ENCODE data around the gene STK10. TPM values are rescaled to one million over a fixed set of nuclear protein-coding genes. Genes with fewer than 3 reads are reported as not detected.
A peak's percentile ranks its signal among the peaks of the same experiment; 100 is the strongest.

The STK10 gene
- total and polyA plus RNA-seq, 2 experiments from 2014 or later: 21.2 to 28.9 TPM

DNA sequence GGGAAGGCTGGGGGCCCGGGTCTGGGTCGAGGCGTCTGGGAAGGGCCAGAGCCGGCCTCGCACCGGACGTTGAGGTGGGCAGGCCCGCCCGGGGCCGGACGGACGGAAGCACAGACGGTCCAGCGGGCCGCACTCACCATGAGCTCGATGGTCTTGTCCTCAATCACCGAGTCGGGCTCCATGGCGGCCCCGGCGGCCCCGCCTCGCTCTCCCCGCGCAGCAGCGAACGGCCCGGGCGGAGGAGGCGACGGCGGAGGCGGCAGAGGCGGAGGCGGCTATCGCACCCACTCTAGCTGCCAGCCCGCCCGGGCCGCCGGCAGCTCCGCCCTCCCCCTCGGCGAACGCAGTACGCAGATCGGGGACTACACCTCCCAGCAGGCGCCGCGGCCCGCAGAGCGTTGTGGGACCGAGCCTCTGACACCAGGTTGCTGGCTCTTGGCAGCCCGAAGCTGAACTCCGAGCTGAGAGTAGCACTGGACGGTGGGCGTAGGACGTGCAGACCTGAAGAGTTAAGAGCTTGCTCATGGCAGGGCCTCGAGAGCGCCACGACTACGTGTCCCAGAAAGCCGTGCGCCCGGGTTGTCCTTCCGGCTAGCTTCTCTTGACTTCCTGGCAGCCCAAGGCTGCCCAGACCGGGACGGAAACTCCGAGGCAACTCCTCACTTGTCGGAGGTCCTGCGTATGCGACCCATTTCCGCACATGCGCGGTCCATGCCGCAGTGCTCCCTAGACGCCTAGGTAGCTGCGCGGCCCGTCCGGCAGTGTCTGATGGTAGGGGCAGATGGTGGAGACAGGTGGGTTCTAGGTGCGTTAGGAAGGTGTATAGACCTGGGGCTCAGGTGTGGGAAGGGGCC is 181.5 kb downstream of the STK10 start, which contains the start of gene FBXW11:
Gene FBXW11 (minus strand): TSS at position 318 of the 854 bp plus-strand sequence. CDS start 136 bp downstream, at position 182.
- Histone ChIP-seq H3K27ac (peak within 1 kb of the TSS; percentile 94), H3K4me1 (ENCODE audit: insufficient read depth) (peaks cover 46% of the 10 kb centered on the region), H3K4me2 (ENCODE audit: unreplicated experiment) (peak within 1 kb of the TSS; percentile 98), H3K79me2 (ENCODE audit: insufficient read depth) (peaks cover 54% of the 10 kb centered on the region), H2AFZ (peak within 1 kb of the TSS; percentile 97), H3K9ac (peak within 1 kb of the TSS; percentile 95), H3K36me3 (ENCODE audit: low read depth) (no peaks in the 10 kb centered on the region), H3K4me3 (peak within 1 kb of the TSS; percentile 92), H3K27me3 (replicated peaks; ENCODE audit: insufficient read depth) (no peaks in the 10 kb centered on the region), H4K20me1 (ENCODE audit: insufficient read depth) (peaks cover 20% of the 10 kb centered on the region), H3F3A (ENCODE audit: insufficient read depth) (peaks cover 51% of the 10 kb centered on the region), H3K9me3 (ENCODE audit: low read depth) (no peaks in the 10 kb centered on the region), H3K9me2 (ENCODE audit: insufficient read depth) (no peaks in the 10 kb centered on the region)
- DNase-seq: peak; percentile 99
- in situ Hi-C loops (cut with MboI): no loop called here
- 1% methylated on average over 55 to 80 of the region's 81 CpGs for WGBS, 2 experiments (ENCODE audit: low coverage in 1 of 2, low lambda C conversion rate in 2 of 2, missing lambda C conversion rate in 2 of 2)
- TF ChIP-seq EZH2phosphoT487 (IDR thresholded peaks at IDR 0.05; ENCODE audit: insufficient read depth, low read depth) (no peak), EZH2 (IDR thresholded peaks at IDR 0.05; ENCODE audit: insufficient read depth, poor library complexity, severe bottlenecking) (no peak)

- no peaks in the 10 kb centered on the region for H3K9me3 ChIP-seq (ENCODE audit: low read depth)
- TF ChIP-seq EZH2phosphoT487 (IDR thresholded peaks at IDR 0.05; ENCODE audit: insufficient read depth, low read depth) (no peak), EZH2 (IDR thresholded peaks at IDR 0.05; ENCODE audit: insufficient read depth, poor library complexity, severe bottlenecking) (no peak)
- peaks cover 46% of the 10 kb centered on the region for H3K4me1 ChIP-seq (ENCODE audit: insufficient read depth)
- peak overlapping the region; percentile 98 for H3K4me2 ChIP-seq (ENCODE audit: unreplicated experiment)
- H2AFZ ChIP-seq: peak overlapping the region; percentile 97
- 0 to 2% methylated on average over 23 to 34 of the region's 34 CpGs for WGBS, 2 experiments (ENCODE audit: low coverage in 1 of 2, low lambda C conversion rate in 2 of 2, missing lambda C conversion rate in 2 of 2)
- peak; percentile 63 for DNase-seq
- peaks cover 61% of the 10 kb centered on the region for H3K79me2 ChIP-seq (ENCODE audit: insufficient read depth)
- H3K27ac ChIP-seq: peak overlapping the region; percentile 94
- H3K9me2 ChIP-seq (ENCODE audit: insufficient read depth): no peaks in the 10 kb centered on the region
- peaks cover 51% of the 10 kb centered on the region for H3F3A ChIP-seq (ENCODE audit: insufficient read depth)
- H3K9ac ChIP-seq: peak overlapping the region; percentile 95
- H3K36me3 ChIP-seq (ENCODE audit: low read depth): no peaks in the 10 kb centered on the region
- peak overlapping the region; percentile 92 for H3K4me3 ChIP-seq
- H3K27me3 ChIP-seq (replicated peaks; ENCODE audit: insufficient read depth): no peaks in the 10 kb centered on the region
- peaks cover 28% of the 10 kb centered on the region for H4K20me1 ChIP-seq (ENCODE audit: insufficient read depth)
- in situ Hi-C loops (cut with MboI): no loop called here
Observed at GRCh38 chr5:172005708-172006320, 182.2 kb downstream of the STK10 start.

DNA sequence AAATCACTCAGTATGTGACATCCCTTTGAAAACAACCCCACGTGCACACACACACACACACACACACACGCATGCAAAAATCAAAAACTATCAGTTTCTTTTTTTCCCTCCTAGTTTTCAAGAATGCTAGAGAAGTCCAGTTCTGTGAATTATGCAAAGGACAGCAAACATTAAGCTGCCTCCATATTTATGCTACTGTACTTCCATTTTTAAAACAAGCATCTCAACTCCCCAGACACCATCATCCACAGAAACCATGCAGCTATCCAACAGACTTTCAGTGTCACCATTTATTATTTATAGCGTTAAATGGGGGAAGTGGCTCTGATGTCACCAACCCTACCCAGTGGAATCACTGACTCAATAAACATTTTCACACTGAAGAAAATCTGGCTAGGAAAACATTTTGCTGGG is 183.2 kb downstream of the STK10 start:
- peak overlapping the region; percentile 98 for H3K4me2 ChIP-seq (ENCODE audit: unreplicated experiment)
- peak overlapping the region; percentile 97 for H2AFZ ChIP-seq
- H3K9me3 ChIP-seq (ENCODE audit: low read depth): no peaks in the 10 kb centered on the region
- H3K9ac ChIP-seq: peak overlapping the region; percentile 95
- peak overlapping the region; percentile 94 for H3K27ac ChIP-seq
- TF ChIP-seq EZH2phosphoT487 (IDR thresholded peaks at IDR 0.05; ENCODE audit: insufficient read depth, low read depth) (no peak), EZH2 (IDR thresholded peaks at IDR 0.05; ENCODE audit: insufficient read depth, poor library complexity, severe bottlenecking) (no peak)
- H3K4me1 ChIP-seq (ENCODE audit: insufficient read depth): peaks cover 46% of the 10 kb centered on the region
- in situ Hi-C loops (cut with MboI): no loop called here
- peaks cover 51% of the 10 kb centered on the region for H3F3A ChIP-seq (ENCODE audit: insufficient read depth)
- H3K27me3 ChIP-seq (replicated peaks; ENCODE audit: insufficient read depth): no peaks in the 10 kb centered on the region
- peaks cover 34% of the 10 kb centered on the region for H4K20me1 ChIP-seq (ENCODE audit: insufficient read depth)
- H3K4me3 ChIP-seq: peak overlapping the region; percentile 92
- 26 to 29% methylated on average over 3 of the region's 3 CpGs for WGBS, 2 experiments (ENCODE audit: low coverage in 1 of 2, low lambda C conversion rate in 2 of 2, missing lambda C conversion rate in 2 of 2)
- peak; percentile 64 for DNase-seq
- peaks cover 71% of the 10 kb centered on the region for H3K79me2 ChIP-seq (ENCODE audit: insufficient read depth)
- H3K9me2 ChIP-seq (ENCODE audit: insufficient read depth): no peaks in the 10 kb centered on the region
- H3K36me3 ChIP-seq (ENCODE audit: low read depth): no peaks in the 10 kb centered on the region

- Histone ChIP-seq H4K20me1 (ENCODE audit: insufficient read depth) (peaks cover 38% of the 10 kb centered on the region), H3K9ac (peak overlapping the region; percentile 95; the same call in 1 of the 2 replicates), H3K4me1 (ENCODE audit: insufficient read depth) (peaks cover 40% of the 10 kb centered on the region), H3K4me2 (ENCODE audit: unreplicated experiment) (peak overlapping the region; percentile 98), H3K36me3 (ENCODE audit: low read depth) (no peaks in the 10 kb centered on the region), H3K79me2 (ENCODE audit: insufficient read depth) (peaks cover 82% of the 10 kb centered on the region), H2AFZ (no peak overlapping the region), H3K9me2 (ENCODE audit: insufficient read depth) (no peaks in the 10 kb centered on the region), H3K9me3 (ENCODE audit: low read depth) (no peaks in the 10 kb centered on the region), H3K4me3 (peak overlapping the region; percentile 92), H3K27ac (peak overlapping the region; percentile 94; the same call in 1 of the 2 replicates), H3K27me3 (replicated peaks; ENCODE audit: insufficient read depth) (no peaks in the 10 kb centered on the region), H3F3A (ENCODE audit: insufficient read depth) (peaks cover 45% of the 10 kb centered on the region)
- TF ChIP-seq EZH2 (IDR thresholded peaks at IDR 0.05; ENCODE audit: insufficient read depth, poor library complexity, severe bottlenecking) (no peak), EZH2phosphoT487 (IDR thresholded peaks at IDR 0.05; ENCODE audit: insufficient read depth, low read depth) (no peak)
- 35 to 44% methylated on average over 1 of the region's 1 CpG for WGBS, 2 experiments (ENCODE audit: low coverage in 1 of 2, low lambda C conversion rate in 2 of 2, missing lambda C conversion rate in 2 of 2)
- in situ Hi-C loops (cut with MboI): no loop called here
- peak; percentile 51 for DNase-seq
Observed at GRCh38 chr5:172003746-172004145, 184.3 kb downstream of the STK10 start.
